Measurements from ENCODE around the gene CAPN12.

DNA sequence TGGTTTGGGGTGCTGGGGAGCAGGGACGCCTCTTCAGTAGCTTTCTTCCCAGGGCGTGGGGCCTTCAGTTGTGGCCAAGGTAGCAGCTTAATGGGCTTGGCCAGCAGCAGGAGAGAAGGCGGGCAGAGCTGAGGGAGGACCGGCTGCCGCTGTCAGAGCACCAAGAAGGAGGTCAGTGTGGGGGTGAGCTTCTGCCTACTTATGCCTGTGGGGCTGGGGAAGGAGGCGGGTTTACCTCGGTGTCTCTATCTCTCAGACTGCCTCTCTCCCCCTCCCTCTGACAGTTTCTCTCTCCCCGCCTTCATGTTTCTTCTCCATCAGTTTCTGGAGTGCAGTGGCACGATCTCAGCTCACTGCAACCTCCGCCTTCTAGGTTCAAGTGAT, at the start of gene CAPN12:
- TF ChIP-seq EP300 (IDR thresholded peaks at IDR 0.05; ENCODE audit: borderline replicate concordance in 1 of 2, control insufficient read depth in 1 of 2, low read depth in 2 of 2, low read length in 2 of 2) (no peak), EGR1 (IDR thresholded peaks at IDR 0.05; ENCODE audit: borderline replicate concordance in 1 of 2, low read depth in 2 of 2, low read length in 2 of 2) (no peak), POLR2AphosphoS5 (IDR thresholded peaks at IDR 0.05; ENCODE audit: low read length) (no peak), FOS (IDR thresholded peaks at IDR 0.05; ENCODE audit: borderline replicate concordance, extremely low read depth, insufficient read length) (no peak), PML (IDR thresholded peaks at IDR 0.05; ENCODE audit: low read length) (no peak), SMC3 (IDR thresholded peaks at IDR 0.05; ENCODE audit: borderline replicate concordance, low read length) (no peak), ZZZ3 (IDR thresholded peaks at IDR 0.05; ENCODE audit: control insufficient read depth, insufficient read length, low read depth) (no peak), SREBF2 (IDR thresholded peaks at IDR 0.05; ENCODE audit: low read length) (no peak), MTA2 (IDR thresholded peaks at IDR 0.05; ENCODE audit: low read depth) (no peak), YY1 (IDR thresholded peaks at IDR 0.05; ENCODE audit: low read depth, low read length) (no peak)
- TF ChIP-seq, protein P1, sequence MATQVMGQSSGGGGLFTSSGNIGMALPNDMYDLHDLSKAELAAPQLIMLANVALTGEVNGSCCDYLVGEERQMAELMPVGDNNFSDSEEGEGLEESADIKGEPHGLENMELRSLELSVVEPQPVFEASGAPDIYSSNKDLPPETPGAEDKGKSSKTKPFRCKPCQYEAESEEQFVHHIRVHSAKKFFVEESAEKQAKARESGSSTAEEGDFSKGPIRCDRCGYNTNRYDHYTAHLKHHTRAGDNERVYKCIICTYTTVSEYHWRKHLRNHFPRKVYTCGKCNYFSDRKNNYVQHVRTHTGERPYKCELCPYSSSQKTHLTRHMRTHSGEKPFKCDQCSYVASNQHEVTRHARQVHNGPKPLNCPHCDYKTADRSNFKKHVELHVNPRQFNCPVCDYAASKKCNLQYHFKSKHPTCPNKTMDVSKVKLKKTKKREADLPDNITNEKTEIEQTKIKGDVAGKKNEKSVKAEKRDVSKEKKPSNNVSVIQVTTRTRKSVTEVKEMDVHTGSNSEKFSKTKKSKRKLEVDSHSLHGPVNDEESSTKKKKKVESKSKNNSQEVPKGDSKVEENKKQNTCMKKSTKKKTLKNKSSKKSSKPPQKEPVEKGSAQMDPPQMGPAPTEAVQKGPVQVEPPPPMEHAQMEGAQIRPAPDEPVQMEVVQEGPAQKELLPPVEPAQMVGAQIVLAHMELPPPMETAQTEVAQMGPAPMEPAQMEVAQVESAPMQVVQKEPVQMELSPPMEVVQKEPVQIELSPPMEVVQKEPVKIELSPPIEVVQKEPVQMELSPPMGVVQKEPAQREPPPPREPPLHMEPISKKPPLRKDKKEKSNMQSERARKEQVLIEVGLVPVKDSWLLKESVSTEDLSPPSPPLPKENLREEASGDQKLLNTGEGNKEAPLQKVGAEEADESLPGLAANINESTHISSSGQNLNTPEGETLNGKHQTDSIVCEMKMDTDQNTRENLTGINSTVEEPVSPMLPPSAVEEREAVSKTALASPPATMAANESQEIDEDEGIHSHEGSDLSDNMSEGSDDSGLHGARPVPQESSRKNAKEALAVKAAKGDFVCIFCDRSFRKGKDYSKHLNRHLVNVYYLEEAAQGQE (IDR thresholded peaks at IDR 0.05; ENCODE audit: low read depth, low read length) = no peak

All from GM12878 (cell line).